Nephron progenitor cell (in vitro differentiated cells): Measurements from ENCODE around the gene MARK1.
A peak's percentile ranks its signal among the peaks of the same experiment; 100 is the strongest.

Experiments
- DNase-seq: peaks from one replicate; pipeline ENCODE4 v3.0.0; 2021
- H3K27ac Mint-ChIP-seq: 2 replicates; pipeline ENCODE4 v1.8.0; 2021; ENCODE audit warnings: mild to moderate bottlenecking, moderate library complexity, mixed read lengths
- H3K27me3 Mint-ChIP-seq: 2 replicates; pipeline ENCODE4 v1.8.0; 2021; ENCODE audit warnings: mild to moderate bottlenecking, low read depth, mixed read lengths; ENCODE audit not compliant: poor library complexity
- H3K36me3 Mint-ChIP-seq: 2 replicates; pipeline ENCODE4 v1.8.0; 2021; ENCODE audit warnings: low read depth, mixed read lengths
- H3K4me1 Mint-ChIP-seq: 2 replicates; pipeline ENCODE4 v1.8.0; 2021; ENCODE audit warnings: mixed read lengths
- H3K4me3 Mint-ChIP-seq: 2 replicates; pipeline ENCODE4 v1.8.0; 2021; ENCODE audit warnings: mild to moderate bottlenecking, moderate library complexity, mixed read lengths
- H3K9me3 Mint-ChIP-seq: 2 replicates; pipeline ENCODE4 v1.8.0; 2021; ENCODE audit warnings: mild to moderate bottlenecking, moderate library complexity, mixed read lengths
- CTCF ChIP-seq: fragments of 200-600 bp; sonication (generic); IDR thresholded peaks from 2 replicates; pipeline ENCODE4 v1.5.0; 2021; ENCODE audit warnings: antibody characterized with exemption

Gene MARK1

DNA sequence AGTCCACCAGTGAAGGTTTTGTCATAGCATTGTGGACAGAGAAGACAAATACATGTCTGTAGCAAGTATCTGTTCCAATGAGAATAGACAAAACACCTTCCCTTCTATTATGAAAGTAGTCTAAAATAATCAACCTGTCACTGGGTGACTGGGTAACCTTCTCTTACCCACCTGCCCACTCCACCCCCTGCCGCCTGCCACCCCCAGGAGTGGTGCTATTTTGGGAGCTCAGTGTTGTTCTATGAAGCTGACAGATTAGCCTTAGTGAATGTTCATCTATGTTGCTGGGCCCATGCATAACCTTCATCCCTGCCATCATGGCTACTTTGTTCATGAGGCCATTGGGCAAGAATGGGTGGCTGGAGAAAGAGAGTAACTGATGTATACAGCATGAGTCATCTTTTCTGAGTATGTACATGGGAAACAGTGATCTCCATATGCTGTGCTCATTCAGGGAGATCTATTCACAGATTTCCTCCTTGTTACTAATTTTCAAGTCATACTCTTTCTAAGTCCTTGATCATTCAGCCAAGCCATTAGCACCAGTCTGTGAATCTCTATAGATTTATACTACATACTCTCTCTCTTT, 24.8 kb downstream of the MARK1 start:
- H3K27ac Mint-ChIP-seq, result no peak overlapping the region
- no peak overlapping the region for H3K4me3 Mint-ChIP-seq
- no peak for DNase-seq
- no peaks in the 10 kb centered on the region for H3K9me3 Mint-ChIP-seq
- no peak for TF ChIP-seq CTCF
- H3K36me3 Mint-ChIP-seq, result peaks cover 3% of the 10 kb centered on the region
- H3K27me3 Mint-ChIP-seq, result no peaks in the 10 kb centered on the region
- H3K4me1 Mint-ChIP-seq, result no peaks in the 10 kb centered on the region

GRCh38 chr1:220556641-220557040, 28.7 kb downstream of the MARK1 start:
- H3K27me3 Mint-ChIP-seq, result no peaks in the 10 kb centered on the region
- no peak overlapping the region for H3K4me3 Mint-ChIP-seq
- no peaks in the 10 kb centered on the region for H3K4me1 Mint-ChIP-seq
- no peaks in the 10 kb centered on the region for H3K9me3 Mint-ChIP-seq
- no peak overlapping the region for H3K27ac Mint-ChIP-seq
- no peaks in the 10 kb centered on the region for H3K36me3 Mint-ChIP-seq
- TF ChIP-seq CTCF, result no peak
- DNase-seq, result no peak

- no peak for DNase-seq
- no peak for TF ChIP-seq CTCF
- Mint-ChIP-seq H3K9me3 (no peaks in the 10 kb centered on the region), H3K27me3 (no peaks in the 10 kb centered on the region), H3K27ac (peak overlapping the region; percentile 26), H3K4me3 (no peak overlapping the region), H3K4me1 (peaks cover 15% of the 10 kb centered on the region), H3K36me3 (no peaks in the 10 kb centered on the region)
Measured at GRCh38 chr1:220563564-220563963, 35.6 kb downstream of the MARK1 start.

DNA sequence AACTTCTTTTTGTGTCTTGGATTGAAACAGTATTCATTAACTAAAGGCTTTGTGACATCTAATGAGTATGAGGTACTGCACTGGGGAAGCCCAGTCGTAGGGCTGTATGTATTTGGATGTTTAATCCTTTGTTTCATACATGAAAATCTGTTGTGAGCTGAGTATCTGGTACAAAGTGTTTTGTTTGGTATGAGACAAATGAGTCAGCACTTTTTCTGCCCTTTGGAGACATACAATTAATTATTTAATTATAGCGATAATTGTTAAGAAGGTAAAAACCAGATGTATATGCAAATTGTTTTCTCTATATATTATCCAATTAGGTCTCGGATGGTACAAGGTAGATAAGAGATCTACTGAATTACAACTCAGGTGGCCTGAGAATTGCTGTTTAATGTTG, 36.3 kb downstream of the MARK1 start:
- no peaks in the 10 kb centered on the region for H3K36me3 Mint-ChIP-seq
- no peak for DNase-seq
- H3K27me3 Mint-ChIP-seq, result no peaks in the 10 kb centered on the region
- no peak overlapping the region for H3K27ac Mint-ChIP-seq
- peaks cover 15% of the 10 kb centered on the region for H3K4me1 Mint-ChIP-seq
- H3K9me3 Mint-ChIP-seq, result no peaks in the 10 kb centered on the region
- no peak overlapping the region for H3K4me3 Mint-ChIP-seq
- TF ChIP-seq CTCF, result no peak

DNA sequence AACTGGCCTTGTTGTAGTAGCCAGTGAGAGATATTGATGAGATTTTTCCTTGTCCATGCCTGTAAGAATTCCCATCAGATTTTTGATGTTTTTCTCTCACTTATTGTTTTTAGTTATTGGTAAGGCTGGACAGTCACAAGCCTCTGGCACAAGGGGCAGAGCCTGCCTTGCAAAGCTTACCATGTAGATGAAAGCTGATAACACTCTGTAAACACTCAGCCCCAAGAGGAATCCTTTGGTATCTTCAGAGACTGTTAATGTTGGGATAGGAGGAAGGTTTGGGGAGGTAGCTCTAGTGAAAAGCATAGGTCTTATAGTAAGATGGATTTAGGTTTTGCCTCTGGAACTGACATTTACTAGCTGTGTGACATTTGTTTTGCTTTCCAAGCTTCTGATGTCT, 37.7 kb downstream of the MARK1 start:
- peaks cover 15% of the 10 kb centered on the region for H3K4me1 Mint-ChIP-seq
- H3K27ac Mint-ChIP-seq, result peak overlapping the region; percentile 40
- H3K4me3 Mint-ChIP-seq, result no peak overlapping the region
- no peaks in the 10 kb centered on the region for H3K36me3 Mint-ChIP-seq
- no peak for TF ChIP-seq CTCF
- no peaks in the 10 kb centered on the region for H3K9me3 Mint-ChIP-seq
- DNase-seq, result no peak
- no peaks in the 10 kb centered on the region for H3K27me3 Mint-ChIP-seq

DNA sequence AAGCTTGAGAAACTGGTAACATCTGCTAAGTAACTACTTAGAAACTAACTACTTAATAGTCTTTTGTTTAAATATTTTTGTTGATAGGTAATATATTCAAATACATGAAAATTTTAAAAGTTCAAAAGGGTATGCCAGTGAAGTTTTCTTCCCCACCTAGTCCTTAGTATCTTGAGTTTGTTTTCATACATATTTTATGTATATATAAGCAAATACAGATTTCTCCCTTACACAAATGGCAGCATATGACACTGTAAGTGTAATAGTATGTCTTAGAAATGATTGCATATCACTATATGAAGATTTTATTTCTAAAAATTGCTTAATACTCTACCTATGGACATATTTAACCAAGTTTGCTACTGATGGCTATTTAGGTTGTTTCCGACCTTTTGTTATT, 38.9 kb downstream of the MARK1 start:
- no peak for TF ChIP-seq CTCF
- H3K9me3 Mint-ChIP-seq, result peaks cover 5% of the 10 kb centered on the region
- H3K4me1 Mint-ChIP-seq, result peaks cover 15% of the 10 kb centered on the region
- H3K27me3 Mint-ChIP-seq, result no peaks in the 10 kb centered on the region
- no peak for DNase-seq
- H3K4me3 Mint-ChIP-seq, result no peak overlapping the region
- H3K27ac Mint-ChIP-seq, result no peak overlapping the region
- H3K36me3 Mint-ChIP-seq, result peaks cover 4% of the 10 kb centered on the region
